B cell (primary cell): Measurements from ENCODE around the gene KRR1. TPM values are rescaled to one million over a fixed set of nuclear protein-coding genes. Genes with fewer than 3 reads are reported as not detected.
A peak's percentile ranks its signal among the peaks of the same experiment; 100 is the strongest.

Source experiments
- ATAC-seq: fragments of 200-7000 bp; cut with Tn5 transposase; one replicate; pipeline ENCODE4 v1.10.0; 2021; ENCODE audit warnings: low read depth, mild to moderate bottlenecking, moderate number of reproducible peaks, moderate library complexity
- CTCF ChIA-PET: fragments of 350-600 bp; sonication (Branson Sonifier 250); formaldehyde crosslinking; loops from one replicate; lab custom pipeline; 2021; ENCODE audit warnings: antibody characterized with exemption, inconsistent platforms; lab: Charles Lee
- POLR2A ChIA-PET: fragments of 350-600 bp; sonication (Branson Sonifier 250); formaldehyde crosslinking; loops from one replicate; lab custom pipeline; 2021; ENCODE audit warnings: antibody characterized with exemption; lab: Charles Lee
- DNase-seq: peaks from one replicate; pipeline ENCODE4 v3.0.0; 2013
- H2AFZ ChIP-seq: 2 replicates; pipeline ENCODE4 v1.6.1; 2012; ENCODE audit warnings: mild to moderate bottlenecking, low read depth, low read length; ENCODE audit not compliant: insufficient read depth, poor library complexity, severe bottlenecking
- H3K27ac ChIP-seq, 2 donors: 1 replicate in 1 of 2; 2 replicates in 1 of 2; pipeline ENCODE4 v1.5.1; 2012 to 2013; ENCODE audit warnings: low read length in 2 of 2, mild to moderate bottlenecking in 2 of 2, moderate library complexity in 1 of 2
- H3K27me3 ChIP-seq, 4 experiments: fragments of 200-600 bp in 1 of 4; sonication (generic) in 1 of 4; replicated peaks in 1 of 4; 1 replicate in 2 of 4; 2 replicates in 2 of 4; pipeline versions ENCODE4 v1.6.1 to v1.7.0; 2013 to 2016; ENCODE audit warnings: low read length in 3 of 4, mild to moderate bottlenecking in 2 of 4, mixed read lengths in 1 of 4, moderate library complexity in 1 of 4; ENCODE audit not compliant: insufficient read depth in 4 of 4, control insufficient read depth in 3 of 4; ENCODE audit errors: control extremely low read depth in 1 of 4
- H3K36me3 ChIP-seq, 2 experiments: replicated peaks in 1 of 2; 1 replicate in 1 of 2; 2 replicates in 1 of 2; pipeline versions ENCODE4 v1.6.1 to v1.7.1; 2013; ENCODE audit warnings: low read length in 1 of 2; ENCODE audit not compliant: insufficient read depth in 2 of 2, control insufficient read depth in 1 of 2; ENCODE audit errors: control extremely low read depth in 1 of 2, extremely low read depth in 1 of 2
- H3K4me1 ChIP-seq, 2 donors: fragments of 200-600 bp in 1 of 2; sonication (generic) in 1 of 2; 1 replicate in 1 of 2; 2 replicates in 1 of 2; pipeline versions ENCODE4 v1.5.1 to v1.6.1; 2013 to 2017; ENCODE audit warnings: low read length in 2 of 2; ENCODE audit not compliant: control insufficient read depth in 2 of 2, insufficient read depth in 2 of 2
- H3K4me2 ChIP-seq: replicated peaks from 2 replicates; pipeline ENCODE3; 2012; ENCODE audit warnings: mild to moderate bottlenecking, low read depth, low read length; ENCODE audit not compliant: poor library complexity, severe bottlenecking
- H3K4me3 ChIP-seq, 5 experiments: fragments of 200-600 bp in 1 of 5; sonication (generic) in 1 of 5; 1 replicate in 3 of 5; 2 replicates in 2 of 5; pipeline versions ENCODE4 v1.5.1 to v1.7.0; 2011 to 2016; ENCODE audit warnings: low read length in 4 of 5, mild to moderate bottlenecking in 4 of 5, low read depth in 2 of 5, control low read depth in 1 of 5, moderate library complexity in 1 of 5; ENCODE audit not compliant: insufficient read depth in 1 of 5; ENCODE audit errors: control extremely low read depth in 1 of 5, extremely low read depth in 1 of 5
- H3K79me2 ChIP-seq: fragments of 200-600 bp; sonication (generic); one replicate; pipeline ENCODE4 v1.6.0; 2016; ENCODE audit warnings: low read length; ENCODE audit not compliant: control insufficient read depth, insufficient read depth
- H3K9ac ChIP-seq: fragments of 200-600 bp; sonication (generic); 2 replicates; pipeline ENCODE4 v1.6.1; 2017; ENCODE audit warnings: mild to moderate bottlenecking, low read length, moderate library complexity
- H3K9me3 ChIP-seq, 3 donors: one replicate each; pipeline versions ENCODE4 v1.6.1 to v1.7.1; 2013; ENCODE audit warnings: low read length in 2 of 3; ENCODE audit not compliant: control insufficient read depth in 2 of 3, insufficient read depth in 1 of 3; ENCODE audit errors: control extremely low read depth in 1 of 3
- H4K20me1 ChIP-seq: 2 replicates; pipeline ENCODE4 v1.6.0; 2012; ENCODE audit warnings: mild to moderate bottlenecking, low read length; ENCODE audit not compliant: insufficient read depth, control insufficient read depth, poor library complexity, severe bottlenecking
- H3K27ac Mint-ChIP-seq: one replicate; pipeline ENCODE4 v1.8.0; 2021; ENCODE audit warnings: mixed read lengths
- H3K27me3 Mint-ChIP-seq: one replicate; pipeline ENCODE4 v1.8.0; 2021; ENCODE audit warnings: mixed read lengths
- H3K4me1 Mint-ChIP-seq: one replicate; pipeline ENCODE4 v1.8.0; 2021; ENCODE audit warnings: mixed read lengths
- H3K4me3 Mint-ChIP-seq: one replicate; pipeline ENCODE4 v1.8.0; 2021; ENCODE audit warnings: mixed read lengths
- H3K9me3 Mint-ChIP-seq: one replicate; pipeline ENCODE4 v1.8.0; 2022; ENCODE audit warnings: mixed read lengths; ENCODE audit not compliant: insufficient read depth
- EZH2 ChIP-seq: IDR thresholded peaks from 2 replicates; pipeline ENCODE4 v1.6.1; 2012; ENCODE audit warnings: borderline replicate concordance, low read depth, mild to moderate bottlenecking, moderate library complexity, low read length; ENCODE audit not compliant: insufficient read depth, poor library complexity, severe bottlenecking
- WGBS: methylation state at CpG from one replicate; pipeline ENCODE4 v1.1.5; 2013; ENCODE audit warnings: missing lambda C conversion rate; ENCODE audit not compliant: insufficient coverage; 5-methylcytosine and 5-hydroxymethylcytosine counted together
- intact Hi-C: fragments of 100-400 bp; cut with micrococcal nuclease; formaldehyde crosslinking; loops from one replicate; pipeline ENCODE4 v1.10.0; 2022
- polyA plus RNA-seq: library from polyadenylated mRNA; depleted of rRNA; stranded (reverse); fragments of >200 nt; gene quantifications from 2 replicates; pipeline ENCODE4 v1.2.3, GENCODE V29; 2012
- total RNA-seq, 2 donors: library from RNA; stranded (reverse); fragments of 120-200 nt in 1 of 2; gene quantifications; 1 replicate in 1 of 2; 2 replicates in 1 of 2; pipeline versions ENCODE4 v1.2.3 to v1.2.4, GENCODE V29; 2013 to 2022
- TF ChIP-seq, protein P1 (sequence below): fragments of 200-600 bp; IDR thresholded peaks from one replicate; pipeline ENCODE4 v1.8.0; 2022; ENCODE audit warnings: antibody characterized with exemption, mild to moderate bottlenecking

KRR1 gene
- total and polyA plus RNA-seq, 2 donors (not counting 1 experiment from before 2014, with no cell fraction given), result 16.3 to 87.7 TPM

DNA sequence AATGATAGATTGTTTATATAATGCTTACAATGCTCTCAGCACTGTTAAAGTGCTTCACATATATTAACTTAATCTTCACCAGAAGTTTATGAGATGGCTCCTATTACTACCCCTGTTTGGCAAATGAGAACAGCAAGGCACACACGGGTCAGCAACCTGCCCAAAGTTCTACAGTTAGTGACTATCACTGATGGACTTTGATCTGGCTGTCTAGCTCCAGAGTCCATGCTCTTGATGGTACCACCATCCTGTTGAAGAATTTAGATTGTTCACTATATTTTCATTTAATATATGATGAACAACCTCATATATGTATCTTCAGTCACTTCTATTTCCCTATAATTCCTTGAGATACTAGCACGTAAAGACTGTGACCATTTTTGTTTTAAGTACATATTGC, 20.2 kb downstream of the KRR1 start:
- Histone ChIP-seq H3K79me2 (peaks cover 55% of the 10 kb centered on the region), H3K27ac (peak overlapping the region in 1 of 2 donors; percentile 7), H3K4me3 (no peak overlapping the region), H3K9ac (no peak overlapping the region), H3K4me2 (no peak overlapping the region), H3K27me3 (no peaks in the 10 kb centered on the region), H2AFZ (no peak overlapping the region), H4K20me1 (peaks cover 26% of the 10 kb centered on the region), H3K36me3 (peaks cover 10 to 55% of the 10 kb centered on the region in 2 experiments), H3K9me3 (no peaks in the 10 kb centered on the region), H3K4me1 (peaks cover 6 to 9% of the 10 kb centered on the region in 2 donors)
- DNase-seq (no peak), ATAC-seq (no peak)
- intact Hi-C loops, result no loop called here
- TF ChIP-seq, protein P1, sequence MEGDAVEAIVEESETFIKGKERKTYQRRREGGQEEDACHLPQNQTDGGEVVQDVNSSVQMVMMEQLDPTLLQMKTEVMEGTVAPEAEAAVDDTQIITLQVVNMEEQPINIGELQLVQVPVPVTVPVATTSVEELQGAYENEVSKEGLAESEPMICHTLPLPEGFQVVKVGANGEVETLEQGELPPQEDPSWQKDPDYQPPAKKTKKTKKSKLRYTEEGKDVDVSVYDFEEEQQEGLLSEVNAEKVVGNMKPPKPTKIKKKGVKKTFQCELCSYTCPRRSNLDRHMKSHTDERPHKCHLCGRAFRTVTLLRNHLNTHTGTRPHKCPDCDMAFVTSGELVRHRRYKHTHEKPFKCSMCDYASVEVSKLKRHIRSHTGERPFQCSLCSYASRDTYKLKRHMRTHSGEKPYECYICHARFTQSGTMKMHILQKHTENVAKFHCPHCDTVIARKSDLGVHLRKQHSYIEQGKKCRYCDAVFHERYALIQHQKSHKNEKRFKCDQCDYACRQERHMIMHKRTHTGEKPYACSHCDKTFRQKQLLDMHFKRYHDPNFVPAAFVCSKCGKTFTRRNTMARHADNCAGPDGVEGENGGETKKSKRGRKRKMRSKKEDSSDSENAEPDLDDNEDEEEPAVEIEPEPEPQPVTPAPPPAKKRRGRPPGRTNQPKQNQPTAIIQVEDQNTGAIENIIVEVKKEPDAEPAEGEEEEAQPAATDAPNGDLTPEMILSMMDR, result no peak
- no peak for TF ChIP-seq EZH2
- Mint-ChIP-seq H3K4me1 (peaks cover 50% of the 10 kb centered on the region), H3K27me3 (no peaks in the 10 kb centered on the region), H3K4me3 (no peak overlapping the region), H3K27ac (no peak overlapping the region), H3K9me3 (no peaks in the 10 kb centered on the region)
- WGBS, result no CpG with 5 or more reads among the region's 2 CpGs
- ChIA-PET CTCF (interaction anchor here (1.0 kb wide), 1 partner anchor 54 kb away, joined by 4 read pairs; no protein-coding TSS in a partner anchor), POLR2A (no interaction called here)

DNA sequence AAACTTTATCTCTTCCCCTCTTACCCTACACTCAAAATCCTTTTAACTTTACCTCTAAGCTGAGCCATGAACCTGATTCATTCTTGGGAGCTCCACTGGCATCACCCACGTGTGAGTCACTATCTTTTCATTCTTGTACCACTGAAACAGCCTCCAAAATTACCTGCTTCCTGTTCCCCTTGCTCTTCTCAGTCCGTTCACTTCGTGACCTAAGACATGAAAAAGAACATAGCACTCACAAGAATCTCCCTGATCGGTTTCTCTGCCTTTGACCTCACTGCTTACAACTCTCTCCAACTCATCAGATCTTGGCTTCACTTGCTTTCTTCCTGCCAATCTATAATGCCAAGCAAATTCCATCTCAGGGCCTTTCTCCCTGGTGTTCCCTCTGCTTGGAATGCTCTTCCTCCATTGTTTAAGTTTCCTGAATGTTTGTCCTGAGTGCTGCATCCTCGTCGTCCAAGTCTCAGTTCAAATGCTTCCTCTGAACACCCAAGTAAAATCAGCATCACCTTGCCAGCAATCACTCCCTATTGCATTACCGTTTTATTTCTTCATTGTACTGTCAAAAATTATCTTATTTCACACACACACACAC, 21.7 kb downstream of the KRR1 start:
- ATAC-seq, result peak; percentile 21
- CTCF ChIA-PET, result interaction anchor here (1.6 to 2.5 kb wide), 6 partner anchors 10 to 155 kb away, joined by 4 to 22 read pairs (median 10); partner anchors contain the start of genes GLIPR1, GLIPR1L1 and GLIPR1L2
- Mint-ChIP-seq H3K4me3 (no peak overlapping the region), H3K4me1 (peaks cover 50% of the 10 kb centered on the region), H3K27me3 (no peaks in the 10 kb centered on the region), H3K9me3 (no peaks in the 10 kb centered on the region), H3K27ac (peak overlapping the region; percentile 5)
- Histone ChIP-seq H3K4me2 (no peak overlapping the region), H2AFZ (no peak overlapping the region), H3K79me2 (peaks cover 66% of the 10 kb centered on the region), H4K20me1 (peaks cover 20% of the 10 kb centered on the region), H3K4me1 (peaks cover 9 to 16% of the 10 kb centered on the region in 2 donors), H3K27ac (peak overlapping the region in 1 of 2 donors; percentile 28), H3K27me3 (no peaks in the 10 kb centered on the region), H3K4me3 (no peak overlapping the region), H3K36me3 (peaks cover 8 to 54% of the 10 kb centered on the region in 2 experiments), H3K9me3 (no peaks in the 10 kb centered on the region), H3K9ac (no peak overlapping the region)
- intact Hi-C loops, result loop anchor here (2.0 to 5.0 kb wide), 2 partner anchors 53 to 157 kb away; partner anchors contain the start of genes CAPS2 and GLIPR1L1
- TF ChIP-seq EZH2, result no peak
- TF ChIP-seq, protein P1, result no peak
- POLR2A ChIA-PET, result no interaction called here
- WGBS, result 68% methylated on average over 7 of the region's 7 CpGs
- DNase-seq, result no peak
